Panc1 (cell line): ENCODE results near the gene NOS1.

ENCODE experiments used
- CTCF ChIP-seq: fragments of 450-650 bp; IDR thresholded peaks from 2 replicates; pipeline ENCODE4 v1.5.1; 2017; ENCODE audit warnings: mild to moderate bottlenecking
- POLR2AphosphoS5 ChIP-seq: IDR thresholded peaks from 2 replicates; pipeline ENCODE4 v1.6.1; 2012; ENCODE audit warnings: mild to moderate bottlenecking, low read depth, low read length, moderate library complexity
- REST ChIP-seq, 2 experiments: IDR thresholded peaks; 2 replicates each; pipeline ENCODE4 v1.6.1; 2011 to 2012; ENCODE audit warnings: low read depth in 2 of 2, control low read depth in 1 of 2, low read length in 1 of 2, mild to moderate bottlenecking in 1 of 2, moderate library complexity in 1 of 2; ENCODE audit not compliant: insufficient read depth in 1 of 2
- SIN3A ChIP-seq: IDR thresholded peaks from 2 replicates; pipeline ENCODE4 v1.6.1; 2012; ENCODE audit warnings: low read depth, mild to moderate bottlenecking, low read length, moderate library complexity, borderline replicate concordance; ENCODE audit not compliant: insufficient read depth
- TCF7L2 ChIP-seq: IDR thresholded peaks from 2 replicates; pipeline ENCODE4 v1.6.1; 2011; ENCODE audit warnings: mild to moderate bottlenecking, low read depth, low read length, inconsistent platforms

GRCh38 chr12:117178745-117179144 lies 182.7 kb downstream of the NOS1 start:
- TF ChIP-seq POLR2AphosphoS5 (no peak), CTCF (no peak), REST (IDR thresholded peaks at IDR 0.05; ENCODE audit: insufficient read depth in 1 of 2, low read depth in 2 of 2, low read length in 1 of 2) (no peak), SIN3A (no peak), TCF7L2 (no peak)
